Caki2 (cell line): ENCODE data around the gene TUBGCP4. TPM values are rescaled to one million over a fixed set of nuclear protein-coding genes. Genes with fewer than 3 reads are reported as not detected.
"Not testable (repeated sequence)": the region's sequence is repeated elsewhere in the genome, so short reads cannot be mapped to it uniquely, and the experiment has no call there.

Source experiments
- DNase-seq: peaks from one replicate; pipeline ENCODE4 v3.0.0-alpha.2; 2015; ENCODE audit warnings: low read depth
- in situ Hi-C: cut with HindIII; loops from 2 replicates; pipeline ENCODE4 v1.10.0; 2016; ENCODE audit warnings: low sequenced_read_pairs, low pct_unique_long_range_greater_than_20kb, mixed read lengths
- total RNA-seq: library from RNA; depleted of rRNA; stranded (reverse); fragments of >200 nt; shearing (Covaris generic); gene quantifications from 2 replicates; pipeline ENCODE4 v1.2.3, GENCODE V29; 2014; ENCODE audit warnings: low replicate concordance

The TUBGCP4 gene
- total RNA-seq, 1 experiment from 2014 or later: 9.1 TPM

- in situ Hi-C loops, DNase-seq: not testable (repeated sequence)
Measured at GRCh38 chr15:43393592-43393991, 22.7 kb downstream of the TUBGCP4 start.

- DNase-seq: no peak
- in situ Hi-C loops: no loop called here
Measured at GRCh38 chr15:43402255-43402654, 31.4 kb downstream of the TUBGCP4 start.

- no peak for DNase-seq
- in situ Hi-C loops: no loop called here
Measured at GRCh38 chr15:43403616-43404015, 32.7 kb downstream of the TUBGCP4 start.

GRCh38 chr15:43404130-43404529, 33.2 kb downstream of the TUBGCP4 start:
- in situ Hi-C loops: no loop called here
- DNase-seq: no peak

GRCh38 chr15:43406189-43406588, 35.3 kb downstream of the TUBGCP4 start:
- DNase-seq: no peak
- in situ Hi-C loops: no loop called here

- in situ Hi-C loops: no loop called here
- no peak for DNase-seq
Measured at GRCh38 chr15:43406808-43407207, 35.9 kb downstream of the TUBGCP4 start.

GRCh38 chr15:43408789-43409188, 37.9 kb downstream of the TUBGCP4 start:
- no peak for DNase-seq
- in situ Hi-C loops: no loop called here

GRCh38 chr15:43410572-43411214, 39.8 kb downstream of the TUBGCP4 start:
- DNase-seq: no peak
- in situ Hi-C loops: no loop called here

- no peak for DNase-seq
- in situ Hi-C loops: no loop called here
Measured at GRCh38 chr15:43412096-43412495, 41.2 kb downstream of the TUBGCP4 start.

- in situ Hi-C loops: no loop called here
- no peak for DNase-seq
Measured at GRCh38 chr15:43414196-43414595, 43.3 kb downstream of the TUBGCP4 start.

- DNase-seq: no peak
- in situ Hi-C loops: no loop called here
Measured at GRCh38 chr15:43420435-43420834, 49.5 kb downstream of the TUBGCP4 start.

GRCh38 chr15:43420876-43421275, 50.0 kb downstream of the TUBGCP4 start:
- in situ Hi-C loops: no loop called here
- DNase-seq: no peak

GRCh38 chr15:43423793-43424192, 52.9 kb downstream of the TUBGCP4 start:
- in situ Hi-C loops: no loop called here
- peak; percentile 12 for DNase-seq

GRCh38 chr15:43429687-43430086, 58.8 kb downstream of the TUBGCP4 start:
- DNase-seq: no peak
- in situ Hi-C loops: no loop called here

GRCh38 chr15:43433165-43433564, 62.3 kb downstream of the TUBGCP4 start:
- DNase-seq: no peak
- in situ Hi-C loops: no loop called here

- DNase-seq: no peak
- in situ Hi-C loops: no loop called here
Measured at GRCh38 chr15:43433661-43434303, 62.9 kb downstream of the TUBGCP4 start.

- in situ Hi-C loops: no loop called here
- no peak for DNase-seq
Measured at GRCh38 chr15:43434446-43434845, 63.5 kb downstream of the TUBGCP4 start.

GRCh38 chr15:43436395-43436794, 65.5 kb downstream of the TUBGCP4 start:
- no peak for DNase-seq
- in situ Hi-C loops: no loop called here

- DNase-seq: no peak
- in situ Hi-C loops: no loop called here
Measured at GRCh38 chr15:43439268-43439667, 68.4 kb downstream of the TUBGCP4 start.

GRCh38 chr15:43440721-43441281, 69.9 kb downstream of the TUBGCP4 start:
- in situ Hi-C loops: loop anchor here (10.0 kb wide), 1 partner anchor 314 kb away; no protein-coding TSS in a partner anchor
- DNase-seq: peak; percentile 92
